Measurements from ENCODE around the gene UBR1. TPM values are rescaled to one million over a fixed set of nuclear protein-coding genes. Genes with fewer than 3 reads are reported as not detected.

UBR1 gene
- total RNA-seq, 1 experiment from 2014 or later, result 22.2 TPM

DNA sequence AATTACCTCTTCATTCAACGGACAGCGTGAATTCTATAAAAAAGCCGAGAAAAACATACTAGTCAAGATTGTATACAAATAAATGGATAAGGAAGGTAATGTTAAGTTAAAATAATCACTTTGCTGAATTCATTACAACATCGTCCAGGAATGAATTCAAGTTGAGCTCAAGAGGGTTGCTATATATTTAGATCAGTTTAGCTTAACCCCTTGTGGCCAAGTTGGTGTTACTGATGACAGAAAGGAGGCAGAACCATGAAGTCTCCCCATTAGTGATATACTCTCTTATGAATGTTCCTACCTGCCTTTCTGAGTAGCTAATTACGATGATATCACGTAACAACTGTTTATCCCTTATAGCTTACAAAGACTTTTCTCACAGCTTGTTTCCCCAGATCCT lies 34.9 kb downstream of the UBR1 start:
- no peak for DNase-seq
- Histone ChIP-seq H2BK12ac (ENCODE audit: insufficient read length, low read depth, low read length) (no peak overlapping the region), H2AFZ (ENCODE audit: low read length) (no peak overlapping the region), H3K27me3 (ENCODE audit: insufficient read depth, low read length) (no peaks in the 10 kb centered on the region), H3K23ac (ENCODE audit: insufficient read length, low read depth, low read length) (no peak overlapping the region), H2BK120ac (ENCODE audit: low read depth, low read length, poor library complexity, severe bottlenecking) (no peak overlapping the region), H3K79me1 (ENCODE audit: insufficient read depth, low read depth, low read length, poor library complexity, severe bottlenecking) (no peaks in the 10 kb centered on the region), H3T11ph (ENCODE audit: low read length) (no peak overlapping the region), H2AK5ac (ENCODE audit: insufficient read length, low read length) (no peak overlapping the region), H2BK5ac (ENCODE audit: insufficient read length, low read length) (no peak overlapping the region), H4K91ac (ENCODE audit: insufficient read length, low read depth, low read length) (no peak overlapping the region), H4K5ac (ENCODE audit: insufficient read length, low read depth, low read length) (no peak overlapping the region), H3K9me3 (ENCODE audit: control insufficient read depth, low read depth, low read length) (no peaks in the 10 kb centered on the region), H3K56ac (ENCODE audit: insufficient read length, low read depth, low read length) (no peak overlapping the region), H3K79me2 (ENCODE audit: insufficient read depth, low read length) (no peaks in the 10 kb centered on the region), H4K20me1 (ENCODE audit: control insufficient read depth, insufficient read depth, insufficient read length) (no peaks in the 10 kb centered on the region), H3K4ac (ENCODE audit: low read depth, low read length) (no peak overlapping the region), H3K4me2 (ENCODE audit: insufficient read depth, insufficient read length, low read length) (no peak overlapping the region), H3K9ac (ENCODE audit: extremely low read depth, insufficient read length, low read length) (no peak overlapping the region), H2BK15ac (ENCODE audit: low read depth, low read length) (no peak overlapping the region), H3K4me1 (ENCODE audit: insufficient read depth, low read length) (no peaks in the 10 kb centered on the region), H3K23me2 (ENCODE audit: insufficient read length, low read depth, low read length, poor library complexity, severe bottlenecking) (no peaks in the 10 kb centered on the region), H4K8ac (replicated peaks; ENCODE audit: insufficient read length, low read depth, low read length) (no peak overlapping the region), H2BK20ac (ENCODE audit: low read depth, low read length, poor library complexity, severe bottlenecking) (no peak overlapping the region), H3K27ac (ENCODE audit: insufficient read length, low read depth, low read length) (no peak overlapping the region), H3K14ac (ENCODE audit: insufficient read depth, low read length) (no peak overlapping the region), H3K18ac (ENCODE audit: insufficient read length, low read depth, low read length) (no peak overlapping the region)
- H3K9me3 Mint-ChIP-seq, result peaks cover 0 to 1% of the 10 kb centered on the region in 2 experiments; a peak in 2 of 5 replicates
- peaks cover 15 to 76% (median 60%) of the 10 kb centered on the region in 3 experiments for H3K36me3 Mint-ChIP-seq (ENCODE audit: insufficient read depth in 1 of 3, low read depth in 3 of 3)
- H3K27ac Mint-ChIP-seq, result no peak overlapping the region
- H3K4me3 Mint-ChIP-seq, result no peak overlapping the region
- no peaks in the 10 kb centered on the region for H3K4me1 Mint-ChIP-seq
- no peaks in the 10 kb centered on the region for H3K27me3 Mint-ChIP-seq (ENCODE audit: low read depth)
- TF ChIP-seq, protein P1, sequence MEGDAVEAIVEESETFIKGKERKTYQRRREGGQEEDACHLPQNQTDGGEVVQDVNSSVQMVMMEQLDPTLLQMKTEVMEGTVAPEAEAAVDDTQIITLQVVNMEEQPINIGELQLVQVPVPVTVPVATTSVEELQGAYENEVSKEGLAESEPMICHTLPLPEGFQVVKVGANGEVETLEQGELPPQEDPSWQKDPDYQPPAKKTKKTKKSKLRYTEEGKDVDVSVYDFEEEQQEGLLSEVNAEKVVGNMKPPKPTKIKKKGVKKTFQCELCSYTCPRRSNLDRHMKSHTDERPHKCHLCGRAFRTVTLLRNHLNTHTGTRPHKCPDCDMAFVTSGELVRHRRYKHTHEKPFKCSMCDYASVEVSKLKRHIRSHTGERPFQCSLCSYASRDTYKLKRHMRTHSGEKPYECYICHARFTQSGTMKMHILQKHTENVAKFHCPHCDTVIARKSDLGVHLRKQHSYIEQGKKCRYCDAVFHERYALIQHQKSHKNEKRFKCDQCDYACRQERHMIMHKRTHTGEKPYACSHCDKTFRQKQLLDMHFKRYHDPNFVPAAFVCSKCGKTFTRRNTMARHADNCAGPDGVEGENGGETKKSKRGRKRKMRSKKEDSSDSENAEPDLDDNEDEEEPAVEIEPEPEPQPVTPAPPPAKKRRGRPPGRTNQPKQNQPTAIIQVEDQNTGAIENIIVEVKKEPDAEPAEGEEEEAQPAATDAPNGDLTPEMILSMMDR (conservative IDR thresholded peaks at IDR 0.05), result no peak
- no CpG with 5 or more reads among the region's 6 CpGs for WGBS (ENCODE audit: extremely low coverage, insufficient read length, low lambda C conversion rate)
